GM12872 (cell line): ENCODE results near the gene TBCK.

Source experiments
- CTCF ChIP-seq: IDR thresholded peaks from 3 replicates; pipeline ENCODE4 v1.5.1; 2011; ENCODE audit warnings: low read depth, mild to moderate bottlenecking, low read length, moderate library complexity; ENCODE audit not compliant: insufficient read depth

TBCK gene

DNA sequence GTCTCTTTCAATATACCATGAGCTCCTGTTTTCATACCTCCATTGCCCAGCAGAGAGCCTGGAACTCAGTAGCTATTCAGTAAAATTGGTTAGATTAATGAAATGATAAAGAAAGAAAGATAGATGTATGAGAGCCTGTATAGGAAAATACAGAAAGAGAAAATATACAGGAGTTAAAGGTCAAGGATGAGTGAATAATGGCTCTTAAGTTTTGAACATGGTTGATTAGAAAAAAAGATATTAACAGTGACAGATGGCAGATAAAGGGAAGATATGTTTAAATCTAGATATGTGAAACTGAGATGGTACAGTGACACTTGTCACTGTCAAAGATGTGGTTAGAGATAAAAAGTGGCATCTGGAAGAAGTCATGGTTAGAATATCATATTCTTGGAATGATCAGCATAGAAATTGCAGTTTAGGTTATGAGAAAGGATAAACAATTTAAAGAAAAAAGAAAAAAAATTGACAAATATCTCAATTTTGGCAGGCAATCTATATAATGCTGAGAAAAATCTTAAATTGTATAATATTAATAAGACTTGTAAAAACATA, 179.2 kb downstream of the TBCK start:
- no peak for TF ChIP-seq CTCF

DNA sequence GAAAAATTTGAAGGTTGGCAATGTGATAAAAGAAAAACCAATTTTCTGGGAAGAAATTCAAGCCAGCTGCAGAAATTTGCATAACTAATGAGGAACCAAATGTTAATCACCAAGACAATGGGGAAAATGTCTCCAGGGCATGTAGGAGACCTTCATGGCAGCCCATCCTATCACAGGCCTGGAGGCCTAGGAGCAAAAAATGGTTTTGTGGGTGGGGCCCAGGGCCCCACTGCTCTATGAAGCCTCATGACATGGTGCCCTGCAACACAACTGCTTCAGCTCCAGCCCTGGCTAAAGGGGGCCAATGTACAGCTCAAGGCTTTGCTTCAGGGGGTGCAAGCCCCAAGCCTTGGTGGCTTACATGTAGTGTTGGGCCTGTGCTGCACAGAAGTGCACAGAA, 184.0 kb downstream of the TBCK start:
- no peak for TF ChIP-seq CTCF

DNA sequence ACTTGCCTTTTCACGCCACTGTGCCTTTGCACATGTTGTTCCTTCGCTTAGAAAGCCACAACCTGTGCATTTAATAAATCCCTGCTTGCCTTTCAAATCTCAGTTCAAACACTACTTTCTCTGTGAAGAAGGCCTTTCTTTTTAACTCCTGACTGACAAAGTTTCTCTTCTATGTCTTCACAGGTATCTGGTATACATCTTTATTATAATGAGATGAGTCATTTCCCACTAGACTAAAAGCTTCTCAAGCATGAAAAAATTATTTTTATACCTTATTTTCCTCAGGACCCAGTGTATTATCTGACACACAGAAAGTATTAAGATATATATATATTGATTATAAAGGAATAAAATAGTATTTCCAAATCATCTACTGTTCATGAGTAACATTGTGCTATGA, 189.9 kb downstream of the TBCK start:
- no peak for TF ChIP-seq CTCF

DNA sequence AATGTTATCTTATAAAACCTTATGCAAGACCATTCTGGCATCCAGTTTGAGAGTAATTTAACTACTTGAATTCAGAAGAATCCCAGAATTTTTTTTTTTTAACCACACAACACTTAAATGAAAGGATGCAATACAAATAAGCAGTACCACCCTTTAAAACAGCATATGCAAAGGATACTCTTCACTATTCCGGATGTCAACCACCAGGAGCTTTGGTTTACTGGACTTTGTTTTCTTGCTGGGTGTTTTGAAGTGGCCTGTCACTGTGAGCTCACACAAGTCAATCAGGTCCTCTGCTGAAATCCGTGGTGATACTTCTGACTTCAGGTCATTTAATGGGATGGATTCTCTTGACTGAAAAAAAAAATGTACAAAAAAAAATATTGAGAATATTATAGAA, 200.0 kb downstream of the TBCK start:
- TF ChIP-seq CTCF = no peak

GRCh38 chr4:106114270-106114669, 201.7 kb downstream of the TBCK start:
- TF ChIP-seq CTCF = no peak

- TF ChIP-seq CTCF = no peak
These were observed 206.1 kb downstream of the TBCK start for GRCh38 chr4:106109929-106110328.

GRCh38 chr4:106105697-106106096, 210.3 kb downstream of the TBCK start:
- TF ChIP-seq CTCF = no peak

- no peak for TF ChIP-seq CTCF
These were observed 211.7 kb downstream of the TBCK start for GRCh38 chr4:106104276-106104675.
